ENCODE measurements around the gene RAB28. TPM values are rescaled to one million over a fixed set of nuclear protein-coding genes. Genes with fewer than 3 reads are reported as not detected.
"Not testable (repeated sequence)": the region's sequence is repeated elsewhere in the genome, so short reads cannot be mapped to it uniquely, and the experiment has no call there.

RAB28 gene
- total RNA-seq, 4 donors from 2014 or later, result 9.7 to 17.6 (median 12.6) TPM

- TF ChIP-seq POLR2AphosphoS5 (IDR thresholded peaks at IDR 0.05) (no peak), EP300 (IDR thresholded peaks at IDR 0.05) (no peak), POLR2A (IDR thresholded peaks at IDR 0.05) (no peak)
- TF ChIP-seq, protein P1, sequence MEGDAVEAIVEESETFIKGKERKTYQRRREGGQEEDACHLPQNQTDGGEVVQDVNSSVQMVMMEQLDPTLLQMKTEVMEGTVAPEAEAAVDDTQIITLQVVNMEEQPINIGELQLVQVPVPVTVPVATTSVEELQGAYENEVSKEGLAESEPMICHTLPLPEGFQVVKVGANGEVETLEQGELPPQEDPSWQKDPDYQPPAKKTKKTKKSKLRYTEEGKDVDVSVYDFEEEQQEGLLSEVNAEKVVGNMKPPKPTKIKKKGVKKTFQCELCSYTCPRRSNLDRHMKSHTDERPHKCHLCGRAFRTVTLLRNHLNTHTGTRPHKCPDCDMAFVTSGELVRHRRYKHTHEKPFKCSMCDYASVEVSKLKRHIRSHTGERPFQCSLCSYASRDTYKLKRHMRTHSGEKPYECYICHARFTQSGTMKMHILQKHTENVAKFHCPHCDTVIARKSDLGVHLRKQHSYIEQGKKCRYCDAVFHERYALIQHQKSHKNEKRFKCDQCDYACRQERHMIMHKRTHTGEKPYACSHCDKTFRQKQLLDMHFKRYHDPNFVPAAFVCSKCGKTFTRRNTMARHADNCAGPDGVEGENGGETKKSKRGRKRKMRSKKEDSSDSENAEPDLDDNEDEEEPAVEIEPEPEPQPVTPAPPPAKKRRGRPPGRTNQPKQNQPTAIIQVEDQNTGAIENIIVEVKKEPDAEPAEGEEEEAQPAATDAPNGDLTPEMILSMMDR (IDR thresholded peaks at IDR 0.05), result no peak
- no peak overlapping the region for H3K27ac ChIP-seq
- no peaks in the 10 kb centered on the region for H3K4me1 ChIP-seq
- no peak overlapping the region for H3K4me3 ChIP-seq
- H3K9me3 ChIP-seq, result no peaks in the 10 kb centered on the region
- no peaks in the 10 kb centered on the region for H3K27me3 ChIP-seq
- no peak for DNase-seq (ENCODE audit: low spot score in 2 of 2)
- WGBS, result 23% methylated on average over 1 of the region's 1 CpG
- H3K36me3 ChIP-seq, result no peaks in the 10 kb centered on the region
These were observed 88.0 kb downstream of the RAB28 start for GRCh38 chr4:13396161-13396560.

DNA sequence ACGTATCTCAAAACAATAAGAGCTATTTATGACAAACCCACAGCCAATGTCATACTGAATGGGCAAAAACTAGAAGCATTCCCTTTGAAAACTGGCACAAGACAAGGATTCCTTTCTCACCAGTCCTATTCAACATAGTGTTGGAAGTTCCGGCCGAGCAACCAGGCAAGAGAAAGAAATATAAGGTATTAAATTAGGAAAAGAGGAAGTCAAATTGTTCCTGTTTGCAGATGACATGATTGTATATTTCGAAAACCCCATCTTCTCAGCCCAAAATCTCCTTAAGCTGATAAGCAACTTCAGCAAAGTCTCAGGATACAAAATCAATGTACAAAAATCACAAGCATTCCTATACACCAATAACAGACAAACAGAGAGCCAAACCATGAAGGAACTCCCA lies 94.2 kb downstream of the RAB28 start:
- H3K27ac ChIP-seq; H3K4me1 ChIP-seq; DNase-seq (ENCODE audit: low spot score in 2 of 2); H3K4me3 ChIP-seq; H3K27me3 ChIP-seq; H3K36me3 ChIP-seq; H3K9me3 ChIP-seq: not testable (repeated sequence)
- 80% methylated on average over 4 of the region's 4 CpGs for WGBS

- TF ChIP-seq, protein P1 (IDR thresholded peaks at IDR 0.05), result no peak
- no peak for TF ChIP-seq POLR2AphosphoS5 (IDR thresholded peaks at IDR 0.05)
- TF ChIP-seq EP300 (IDR thresholded peaks at IDR 0.05), result no peak
- TF ChIP-seq POLR2A (IDR thresholded peaks at IDR 0.05), result no peak
- no peak overlapping the region for H3K27ac ChIP-seq
- H3K36me3 ChIP-seq, result no peaks in the 10 kb centered on the region
- no peaks in the 10 kb centered on the region for H3K4me1 ChIP-seq
- no peaks in the 10 kb centered on the region for H3K9me3 ChIP-seq
- DNase-seq (ENCODE audit: low spot score in 2 of 2), result no peak
- H3K27me3 ChIP-seq, result no peaks in the 10 kb centered on the region
- no peak overlapping the region for H3K4me3 ChIP-seq
These were observed 97.6 kb downstream of the RAB28 start for GRCh38 chr4:13386405-13387107.

GRCh38 chr4:13384055-13384454 lies 100.1 kb downstream of the RAB28 start:
- no peak overlapping the region for H3K27ac ChIP-seq
- WGBS, result 95% methylated on average over 6 of the region's 7 CpGs
- TF ChIP-seq, protein P1 (IDR thresholded peaks at IDR 0.05), result no peak
- no peak for TF ChIP-seq POLR2A (IDR thresholded peaks at IDR 0.05)
- TF ChIP-seq EP300 (IDR thresholded peaks at IDR 0.05), result no peak
- TF ChIP-seq POLR2AphosphoS5 (IDR thresholded peaks at IDR 0.05), result no peak
- DNase-seq (ENCODE audit: low spot score in 2 of 2), result no peak
- no peaks in the 10 kb centered on the region for H3K9me3 ChIP-seq
- H3K27me3 ChIP-seq, result no peaks in the 10 kb centered on the region
- H3K4me3 ChIP-seq, result no peak overlapping the region
- H3K36me3 ChIP-seq, result no peaks in the 10 kb centered on the region
- no peaks in the 10 kb centered on the region for H3K4me1 ChIP-seq

GRCh38 chr4:13378973-13379759 lies 105.0 kb downstream of the RAB28 start:
- H3K9me3 ChIP-seq, result no peaks in the 10 kb centered on the region
- H3K4me3 ChIP-seq, result no peak overlapping the region
- TF ChIP-seq, protein P1 (IDR thresholded peaks at IDR 0.05), result no peak
- TF ChIP-seq POLR2AphosphoS5 (IDR thresholded peaks at IDR 0.05) (no peak), EP300 (IDR thresholded peaks at IDR 0.05) (no peak), POLR2A (IDR thresholded peaks at IDR 0.05) (no peak)
- H3K36me3 ChIP-seq, result peaks cover 4% of the 10 kb centered on the region
- H3K27ac ChIP-seq, result no peak overlapping the region
- no peaks in the 10 kb centered on the region for H3K4me1 ChIP-seq
- WGBS, result 97% methylated on average over 9 of the region's 9 CpGs
- no peaks in the 10 kb centered on the region for H3K27me3 ChIP-seq
- DNase-seq (ENCODE audit: low spot score in 2 of 2), result no peak
